ENCODE results near the gene OR10W1.

Gene OR10W1

GRCh38 chr11:58268142-58268541 lies at the start of gene OR10W1:
Gene OR10W1 (minus strand): TSS chr11:58268260. CDS start chr11:58267858, 402 bp downstream.
- DNase-seq (ENCODE audit: low read depth in 3 of 3) = no peak

GRCh38 chr11:58316142-58316541 lies 48.1 kb upstream of the OR10W1 start:
- DNase-seq (ENCODE audit: low read depth in 3 of 3) = no peak

- DNase-seq (ENCODE audit: low read depth in 3 of 3) = no peak
Observed at GRCh38 chr11:58301576-58301975, 33.5 kb upstream of the OR10W1 start.

GRCh38 chr11:58292017-58292416 lies 24.0 kb upstream of the OR10W1 start:
- no peak for DNase-seq (ENCODE audit: low read depth in 3 of 3)

- no peak for DNase-seq (ENCODE audit: low read depth in 3 of 3)
Observed at GRCh38 chr11:58289266-58289665, 21.2 kb upstream of the OR10W1 start.

- no peak for DNase-seq (ENCODE audit: low read depth in 3 of 3)
Observed at GRCh38 chr11:58286249-58286648, 18.2 kb upstream of the OR10W1 start.

DNA sequence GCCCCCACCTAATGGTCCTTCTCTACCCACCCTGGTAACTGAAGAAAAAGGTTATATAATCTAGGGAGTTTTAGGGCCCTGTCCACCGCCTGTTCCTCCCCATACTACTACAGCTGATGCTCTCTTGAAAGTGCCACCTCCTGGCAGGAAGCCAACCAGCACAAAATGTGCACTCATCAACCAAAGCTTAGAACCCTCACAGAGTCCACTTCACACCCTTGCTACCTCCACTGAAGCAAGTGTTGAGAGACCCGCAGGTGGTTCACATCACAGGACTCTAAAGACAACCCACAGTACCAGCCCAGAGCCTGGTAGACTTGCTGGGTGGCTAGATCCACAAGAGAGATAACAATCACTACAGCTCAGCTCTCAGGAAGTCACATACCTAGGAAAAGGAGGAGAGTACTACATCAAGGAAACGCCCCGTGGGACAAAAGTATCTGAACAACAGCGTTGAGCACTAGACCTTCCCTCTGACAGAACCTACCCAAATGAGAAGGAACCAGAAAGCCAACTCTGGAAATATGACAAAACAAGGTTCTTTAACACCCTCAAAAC lies 17.5 kb upstream of the OR10W1 start:
- DNase-seq (ENCODE audit: low read depth in 3 of 3) = no peak

DNA sequence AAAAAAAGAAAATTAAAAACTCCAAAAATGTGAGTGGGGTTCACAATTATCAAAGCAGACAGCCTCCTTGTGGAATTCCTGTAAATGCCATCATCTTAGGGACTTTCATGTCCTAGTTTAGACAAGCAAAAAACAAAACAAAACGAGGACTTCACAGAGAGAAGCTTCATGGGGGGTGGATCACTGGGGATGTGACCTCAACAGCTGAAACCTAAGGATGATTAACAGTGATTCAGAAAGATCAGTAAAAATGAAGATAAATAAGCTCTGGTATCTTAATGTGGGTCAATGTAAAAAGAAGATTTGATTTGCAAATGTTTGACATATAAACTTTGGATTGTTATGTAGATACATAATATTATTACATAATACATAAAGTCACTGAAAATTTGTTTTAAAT lies 8.1 kb upstream of the OR10W1 start:
- DNase-seq (ENCODE audit: low read depth in 3 of 3) = no peak

DNA sequence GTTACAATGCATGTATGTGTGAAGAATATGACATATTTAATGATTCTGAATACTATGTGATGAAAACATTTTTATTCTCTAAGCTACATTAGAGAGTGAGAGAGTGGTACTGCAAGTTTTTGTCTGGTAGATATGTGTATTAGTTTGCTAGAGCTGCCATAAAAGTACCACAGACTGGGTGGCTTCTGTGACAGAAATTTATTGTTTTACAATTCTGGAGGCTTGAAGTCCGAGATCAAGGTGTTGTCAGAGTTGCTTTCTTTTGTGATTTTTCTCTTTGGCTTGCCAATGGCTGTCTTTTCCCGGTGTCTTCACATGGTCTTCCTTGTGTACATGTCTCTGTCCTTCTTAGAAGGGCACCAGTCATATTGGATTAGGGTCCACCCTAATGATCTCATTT lies 6.9 kb upstream of the OR10W1 start:
- no peak for DNase-seq (ENCODE audit: low read depth in 3 of 3)

DNA sequence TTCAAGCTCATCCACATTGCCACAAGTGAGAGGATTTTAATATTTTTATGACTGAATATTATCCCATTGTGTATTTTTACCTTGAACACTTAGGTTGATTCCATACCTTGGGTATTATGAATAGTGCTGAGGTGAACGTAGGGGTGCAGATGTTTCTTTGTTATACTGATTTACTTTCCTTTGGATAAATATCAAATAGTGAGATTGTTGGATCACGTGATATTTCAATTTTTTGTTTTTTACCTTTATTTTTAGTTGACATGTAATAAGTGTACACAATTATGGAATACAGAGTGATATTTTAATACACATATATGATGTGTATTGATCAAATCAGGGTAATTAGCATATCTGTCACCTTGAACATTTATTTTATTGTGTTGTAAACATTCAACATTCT lies 8.1 kb downstream of the OR10W1 start:
- DNase-seq (ENCODE audit: low read depth in 3 of 3) = no peak

DNA sequence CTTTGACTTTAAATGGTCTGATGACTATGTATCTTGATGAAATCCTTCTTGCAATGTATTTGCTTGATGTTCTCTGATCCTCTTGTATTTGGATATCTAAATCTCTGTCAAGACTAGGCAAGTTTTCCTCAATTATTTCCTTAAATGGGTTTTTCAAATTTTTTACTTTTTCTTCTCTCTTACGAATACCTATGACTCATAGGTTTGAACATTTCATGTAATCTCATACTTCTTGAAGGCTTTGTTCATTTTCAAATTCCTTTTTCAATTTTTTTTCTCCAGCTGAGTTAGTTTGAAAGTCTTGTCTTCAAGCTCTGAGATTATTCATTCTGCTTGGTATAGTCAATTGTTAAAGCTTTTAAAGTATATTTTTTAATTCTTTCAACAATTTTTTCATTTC lies 13.1 kb downstream of the OR10W1 start:
- DNase-seq (ENCODE audit: low read depth in 3 of 3) = no peak

- DNase-seq (ENCODE audit: low read depth in 3 of 3) = no peak
Observed at GRCh38 chr11:58243954-58244353, 24.1 kb downstream of the OR10W1 start.

DNA sequence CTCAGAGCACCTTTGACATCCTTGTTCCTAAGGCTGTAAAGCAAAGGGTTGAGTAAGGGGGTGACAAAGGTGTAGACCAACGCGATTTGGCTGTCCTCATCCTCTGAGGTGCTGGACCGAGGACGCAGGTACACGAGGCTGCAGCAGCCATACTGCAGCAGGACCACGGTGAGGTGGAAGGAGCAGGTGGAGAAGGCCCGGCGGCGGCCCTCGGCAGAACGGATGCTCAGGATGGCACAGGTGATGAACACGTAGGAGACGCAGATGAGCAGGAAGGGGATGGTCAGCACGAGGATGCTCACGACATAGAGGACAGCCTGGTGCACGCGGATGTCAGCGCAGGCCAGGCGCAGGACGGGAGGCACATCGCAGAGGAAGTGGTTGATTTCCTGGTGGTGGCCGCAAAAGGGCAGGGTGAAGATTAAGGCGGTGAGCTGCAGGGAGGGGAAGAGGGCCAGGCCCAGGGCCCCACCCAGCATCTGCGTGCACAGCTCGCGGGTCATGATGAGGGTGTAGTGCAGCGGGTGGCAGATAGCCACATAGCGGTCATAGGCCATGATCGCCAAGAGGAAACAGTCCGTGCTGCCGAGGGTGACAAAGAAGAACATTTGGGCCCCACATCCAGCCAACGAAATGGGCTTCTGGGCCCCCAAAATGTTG lies 40.0 kb downstream of the OR10W1 start:
- no peak for DNase-seq (ENCODE audit: low read depth in 3 of 3)

GRCh38 chr11:58222721-58223120 lies 45.3 kb downstream of the OR10W1 start:
- DNase-seq (ENCODE audit: low read depth in 3 of 3) = no peak

All from stimulated activated CD4-positive, alpha-beta T cell treated with anti-CD3 and anti-CD28 coated beads, TNF-alpha, amount 100 ng/mL, for 4 hours (primary cell).